H9 (cell line): ENCODE data around the gene TLX1. TPM values are rescaled to one million over a fixed set of nuclear protein-coding genes. Genes with fewer than 3 reads are reported as not detected.

Experiments used
- DNase-seq: peaks from one replicate; pipeline ENCODE4 v3.0.0-alpha.2; 2017
- H2AFZ ChIP-seq: one replicate; pipeline ENCODE4 v1.6.1; 2013; ENCODE audit warnings: mild to moderate bottlenecking, low read length, control low read depth, moderate library complexity
- H2AK5ac ChIP-seq: 2 replicates; pipeline ENCODE4 v1.6.1; 2013; ENCODE audit warnings: low read length, control low read depth, mixed read lengths; ENCODE audit not compliant: insufficient read length
- H2BK120ac ChIP-seq: one replicate; pipeline ENCODE4 v1.6.1; 2013; ENCODE audit warnings: low read depth, mild to moderate bottlenecking, low read length, control low read depth, inconsistent platforms; ENCODE audit not compliant: poor library complexity, severe bottlenecking
- H2BK12ac ChIP-seq: 2 replicates; pipeline ENCODE4 v1.6.1; 2013; ENCODE audit warnings: low read length, control low read depth, mixed read lengths, low read depth; ENCODE audit not compliant: insufficient read length
- H2BK15ac ChIP-seq: 2 replicates; pipeline ENCODE4 v1.6.1; 2013; ENCODE audit warnings: low read depth, low read length, control low read depth
- H2BK20ac ChIP-seq: one replicate; pipeline ENCODE4 v1.6.1; 2013; ENCODE audit warnings: low read depth, mild to moderate bottlenecking, low read length, control low read depth, inconsistent platforms; ENCODE audit not compliant: poor library complexity, severe bottlenecking
- H2BK5ac ChIP-seq: 2 replicates; pipeline ENCODE4 v1.6.1; 2013; ENCODE audit warnings: low read length, control low read depth, mixed read lengths; ENCODE audit not compliant: insufficient read length
- H3K14ac ChIP-seq: 2 replicates; pipeline ENCODE4 v1.6.1; 2013; ENCODE audit warnings: low read length, control low read depth; ENCODE audit not compliant: insufficient read depth
- H3K18ac ChIP-seq: 2 replicates; pipeline ENCODE4 v1.6.1; 2013; ENCODE audit warnings: low read depth, mild to moderate bottlenecking, mixed read lengths, low read length, control low read depth; ENCODE audit not compliant: insufficient read length
- H3K23ac ChIP-seq: 2 replicates; pipeline ENCODE4 v1.6.1; 2013; ENCODE audit warnings: low read length, control low read depth, mixed read lengths, low read depth; ENCODE audit not compliant: insufficient read length
- H3K23me2 ChIP-seq: 2 replicates; pipeline ENCODE4 v1.6.1; 2013; ENCODE audit warnings: low read depth, mild to moderate bottlenecking, mixed read lengths, low read length, control low read depth; ENCODE audit not compliant: insufficient read length, poor library complexity, severe bottlenecking
- H3K27ac ChIP-seq: 2 replicates; pipeline ENCODE4 v1.5.1; 2013; ENCODE audit warnings: low read length, control low read depth, mixed read lengths, low read depth; ENCODE audit not compliant: insufficient read length
- H3K27me3 ChIP-seq: 2 replicates; pipeline ENCODE4 v1.6.1; 2013; ENCODE audit warnings: low read length, control low read depth, inconsistent platforms; ENCODE audit not compliant: insufficient read depth
- H3K4ac ChIP-seq: 2 replicates; pipeline ENCODE4 v1.6.1; 2013; ENCODE audit warnings: low read depth, mild to moderate bottlenecking, control low read depth, inconsistent platforms, low read length, moderate library complexity
- H3K4me1 ChIP-seq: 2 replicates; pipeline ENCODE4 v1.6.1; 2013; ENCODE audit warnings: low read length, control low read depth, inconsistent platforms; ENCODE audit not compliant: insufficient read depth
- H3K4me2 ChIP-seq: 2 replicates; pipeline ENCODE4 v1.6.1; 2013; ENCODE audit warnings: low read length, control low read depth, mixed read lengths; ENCODE audit not compliant: insufficient read length, insufficient read depth
- H3K56ac ChIP-seq: 2 replicates; pipeline ENCODE4 v1.6.1; 2013; ENCODE audit warnings: low read depth, mild to moderate bottlenecking, mixed read lengths, low read length, control low read depth; ENCODE audit not compliant: insufficient read length
- H3K79me1 ChIP-seq: 2 replicates; pipeline ENCODE4 v1.6.1; 2013; ENCODE audit warnings: low read depth, mild to moderate bottlenecking, moderate library complexity, low read length, control low read depth, inconsistent platforms; ENCODE audit not compliant: insufficient read depth, poor library complexity, severe bottlenecking
- H3K79me2 ChIP-seq: 2 replicates; pipeline ENCODE4 v1.6.1; 2013; ENCODE audit warnings: low read length, control low read depth, inconsistent platforms; ENCODE audit not compliant: insufficient read depth
- H3K9ac ChIP-seq: 2 replicates; pipeline ENCODE4 v1.6.1; 2013; ENCODE audit warnings: low read length, control low read depth, mixed read lengths; ENCODE audit not compliant: insufficient read length; ENCODE audit errors: extremely low read depth
- H3K9me3 ChIP-seq: one replicate; pipeline ENCODE4 v1.6.1; 2013; ENCODE audit warnings: low read depth, low read length, inconsistent platforms; ENCODE audit not compliant: control insufficient read depth
- H3T11ph ChIP-seq: one replicate; pipeline ENCODE4 v1.6.1; 2013; ENCODE audit warnings: mild to moderate bottlenecking, low read length, control low read depth, inconsistent platforms
- H4K20me1 ChIP-seq: one replicate; pipeline ENCODE4 v1.6.1; 2013; ENCODE audit not compliant: control insufficient read depth, insufficient read length, insufficient read depth
- H4K5ac ChIP-seq: 2 replicates; pipeline ENCODE4 v1.6.1; 2013; ENCODE audit warnings: low read depth, mild to moderate bottlenecking, mixed read lengths, low read length, control low read depth; ENCODE audit not compliant: insufficient read length
- H4K8ac ChIP-seq: replicated peaks from 2 replicates; pipeline ENCODE4 v1.6.1; 2013; ENCODE audit warnings: low read length, control low read depth, mixed read lengths, low read depth; ENCODE audit not compliant: insufficient read length
- H4K91ac ChIP-seq: 2 replicates; pipeline ENCODE4 v1.6.1; 2013; ENCODE audit warnings: low read depth, mild to moderate bottlenecking, moderate library complexity, mixed read lengths, low read length, control low read depth; ENCODE audit not compliant: insufficient read length
- H3K27ac Mint-ChIP-seq, 3 experiments: 2 replicates in 2 of 3; 3 replicates in 1 of 3; pipeline ENCODE4 v1.8.0; 2020 to 2021; ENCODE audit warnings: mixed read lengths in 3 of 3, mild to moderate bottlenecking in 1 of 3, moderate library complexity in 1 of 3
- H3K27me3 Mint-ChIP-seq: 2 replicates; pipeline ENCODE4 v1.8.0; 2021; ENCODE audit warnings: low read depth, mild to moderate bottlenecking, moderate library complexity, mixed read lengths
- H3K36me3 Mint-ChIP-seq, 3 experiments: 2 replicates in 2 of 3; 3 replicates in 1 of 3; pipeline ENCODE4 v1.8.0; 2020 to 2021; ENCODE audit warnings: low read depth in 3 of 3, mixed read lengths in 3 of 3; ENCODE audit not compliant: insufficient read depth in 1 of 3
- H3K4me1 Mint-ChIP-seq, 2 experiments: 2 replicates each; pipeline ENCODE4 v1.8.0; 2020; ENCODE audit warnings: mixed read lengths in 2 of 2
- H3K4me3 Mint-ChIP-seq, 2 experiments: 2 replicates in 1 of 2; 3 replicates in 1 of 2; pipeline ENCODE4 v1.8.0; 2020 to 2021; ENCODE audit warnings: mild to moderate bottlenecking in 2 of 2, mixed read lengths in 2 of 2, moderate library complexity in 1 of 2
- H3K9me3 Mint-ChIP-seq, 2 experiments: 2 replicates in 1 of 2; 3 replicates in 1 of 2; pipeline ENCODE4 v1.8.0; 2020; ENCODE audit warnings: mild to moderate bottlenecking in 2 of 2, mixed read lengths in 2 of 2, moderate library complexity in 1 of 2
- CTCF ChIP-seq: fragments of 200-600 bp; sonication (generic); conservative IDR thresholded peaks from 3 replicates; pipeline ENCODE4 v1.8.0; 2021; ENCODE audit warnings: antibody characterized with exemption, mild to moderate bottlenecking
- whole genome bisulfite sequencing: extraction: QIAGEN DNeasy Blood & Tissue Kit; methylation state at CpG from one replicate; pipeline ENCODE4 v1.1.7; 2013; ENCODE audit warnings: missing lambda C conversion rate, low lambda C conversion rate, mixed read lengths; ENCODE audit not compliant: insufficient read length; ENCODE audit errors: extremely low coverage; 5-methylcytosine and 5-hydroxymethylcytosine counted together
- total RNA-seq: library from RNA; stranded (reverse); gene quantifications from 2 replicates; pipeline ENCODE4 v1.2.1, GENCODE V29; 2021

TLX1 gene
- total RNA-seq, 1 experiment from 2014 or later = not detected

DNA sequence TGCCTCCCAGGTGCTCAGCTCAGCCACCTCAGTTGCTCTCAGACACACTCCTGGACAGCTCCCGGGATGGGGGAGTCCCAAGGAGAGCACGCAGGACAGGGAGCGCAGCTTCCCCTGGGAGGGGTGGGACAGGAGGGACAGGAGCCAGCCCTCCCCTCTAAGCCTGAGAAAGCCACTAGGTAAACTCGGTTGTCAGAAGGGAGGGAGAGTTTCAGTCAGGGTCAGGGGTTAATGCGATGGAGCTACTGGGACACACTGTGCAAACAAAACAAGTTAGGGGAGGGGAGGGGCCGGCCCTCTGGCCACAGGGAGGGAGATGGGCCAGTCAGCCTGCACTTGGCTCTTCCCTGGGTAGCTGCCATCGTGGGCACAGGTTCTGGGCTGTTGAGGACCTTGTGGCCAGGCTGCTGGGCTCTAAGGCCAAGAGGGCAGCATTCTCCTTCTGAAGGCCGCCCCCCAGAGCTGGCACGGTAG is 38.2 kb upstream of the TLX1 start:
- Histone ChIP-seq H3K56ac (no peak overlapping the region), H3K79me2 (no peaks in the 10 kb centered on the region), H4K20me1 (no peaks in the 10 kb centered on the region), H3K4ac (no peak overlapping the region), H3K27me3 (no peaks in the 10 kb centered on the region), H2BK15ac (no peak overlapping the region), H3K4me1 (no peaks in the 10 kb centered on the region; the same call in 1 of the 2 replicates), H3K18ac (no peak overlapping the region), H3K9ac (no peak overlapping the region), H3K9me3 (no peaks in the 10 kb centered on the region), H3K4me2 (no peak overlapping the region), H2BK5ac (no peak overlapping the region), H2AFZ (no peak overlapping the region), H3T11ph (no peak overlapping the region), H2BK12ac (no peak overlapping the region), H3K23ac (no peak overlapping the region), H4K8ac (no peak overlapping the region), H4K5ac (no peak overlapping the region), H2BK120ac (no peak overlapping the region), H3K14ac (no peak overlapping the region), H4K91ac (no peak overlapping the region), H3K79me1 (no peaks in the 10 kb centered on the region), H2AK5ac (no peak overlapping the region), H3K23me2 (no peaks in the 10 kb centered on the region), H2BK20ac (no peak overlapping the region), H3K27ac (no peak overlapping the region)
- DNase-seq = no peak
- Mint-ChIP-seq H3K27me3 (peaks cover 54% of the 10 kb centered on the region), H3K4me1 (peaks cover 9 to 23% of the 10 kb centered on the region in 2 experiments), H3K36me3 (no peaks in the 10 kb centered on the region), H3K27ac (no peak overlapping the region), H3K9me3 (no peaks in the 10 kb centered on the region), H3K4me3 (no peak overlapping the region)
- WGBS = no CpG with 5 or more reads among the region's 9 CpGs
- TF ChIP-seq CTCF = no peak
